ENCODE data around the gene PPP2R1B.

DNA sequence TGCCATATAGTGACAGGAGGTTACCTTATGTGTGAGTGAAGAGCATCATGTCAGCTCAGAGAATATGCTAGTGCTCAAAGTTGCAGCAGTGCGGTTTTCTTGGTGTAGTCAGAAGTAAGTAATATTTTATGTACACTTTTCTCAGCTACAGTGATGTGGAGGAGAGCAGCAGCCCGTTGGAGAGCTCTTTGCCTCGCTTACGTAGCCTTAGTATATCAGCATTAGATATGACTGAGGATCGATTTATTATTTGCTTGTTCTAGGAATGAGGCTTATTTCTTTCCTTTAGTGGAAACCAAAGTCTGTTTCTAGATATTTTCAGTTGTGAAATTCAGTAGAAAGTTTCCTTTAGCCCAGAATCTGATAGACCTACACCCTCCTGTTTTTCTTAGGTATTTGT lies 63.6 kb downstream of the PPP2R1B start:
- TF ChIP-seq, protein P1, sequence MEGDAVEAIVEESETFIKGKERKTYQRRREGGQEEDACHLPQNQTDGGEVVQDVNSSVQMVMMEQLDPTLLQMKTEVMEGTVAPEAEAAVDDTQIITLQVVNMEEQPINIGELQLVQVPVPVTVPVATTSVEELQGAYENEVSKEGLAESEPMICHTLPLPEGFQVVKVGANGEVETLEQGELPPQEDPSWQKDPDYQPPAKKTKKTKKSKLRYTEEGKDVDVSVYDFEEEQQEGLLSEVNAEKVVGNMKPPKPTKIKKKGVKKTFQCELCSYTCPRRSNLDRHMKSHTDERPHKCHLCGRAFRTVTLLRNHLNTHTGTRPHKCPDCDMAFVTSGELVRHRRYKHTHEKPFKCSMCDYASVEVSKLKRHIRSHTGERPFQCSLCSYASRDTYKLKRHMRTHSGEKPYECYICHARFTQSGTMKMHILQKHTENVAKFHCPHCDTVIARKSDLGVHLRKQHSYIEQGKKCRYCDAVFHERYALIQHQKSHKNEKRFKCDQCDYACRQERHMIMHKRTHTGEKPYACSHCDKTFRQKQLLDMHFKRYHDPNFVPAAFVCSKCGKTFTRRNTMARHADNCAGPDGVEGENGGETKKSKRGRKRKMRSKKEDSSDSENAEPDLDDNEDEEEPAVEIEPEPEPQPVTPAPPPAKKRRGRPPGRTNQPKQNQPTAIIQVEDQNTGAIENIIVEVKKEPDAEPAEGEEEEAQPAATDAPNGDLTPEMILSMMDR (IDR thresholded peaks at IDR 0.05) = no peak
- TF ChIP-seq POLR2A (IDR thresholded peaks at IDR 0.05) = no peak
